GM21576 (cell line): ENCODE data around the gene NCOR2.
A peak's percentile ranks its signal among the peaks of the same experiment; 100 is the strongest.
"Not testable (repeated sequence)": the region's sequence is repeated elsewhere in the genome, so short reads cannot be mapped to it uniquely, and the experiment has no call there.

Source experiments
- ATAC-seq: cut with Tn5 transposase; IDR thresholded peaks from one replicate; pipeline ENCODE4 v1.9.1; 2021; ENCODE audit warnings: mild to moderate bottlenecking, moderate library complexity; ENCODE audit not compliant: unreplicated experiment

NCOR2 gene

GRCh38 chr12:124601706-124602105 is 34.3 kb upstream of the NCOR2 start:
- ATAC-seq = no peak

GRCh38 chr12:124599074-124599999 is 31.9 kb upstream of the NCOR2 start:
- no peak for ATAC-seq

DNA sequence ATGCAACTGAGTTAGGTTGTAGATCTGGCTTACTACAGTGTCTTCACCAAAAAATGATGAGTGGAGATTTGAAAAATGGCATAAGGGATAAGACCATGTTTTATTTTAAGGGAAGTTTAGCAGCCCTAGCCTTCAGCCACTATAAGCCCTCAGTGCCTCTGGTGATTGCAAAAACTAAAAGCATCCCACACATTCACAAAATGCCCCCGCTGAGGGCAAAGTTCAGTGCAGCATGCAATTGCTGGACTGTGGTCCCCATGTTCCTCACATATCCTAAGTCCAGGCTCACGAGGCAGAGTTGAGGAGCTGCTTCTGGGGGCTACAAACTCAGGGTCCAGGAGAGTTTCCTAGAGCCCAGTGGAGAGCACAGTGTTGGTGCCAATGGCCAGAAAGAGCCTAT is 29.6 kb upstream of the NCOR2 start:
- no peak for ATAC-seq

GRCh38 chr12:124595444-124595843 is 28.0 kb upstream of the NCOR2 start:
- no peak for ATAC-seq

GRCh38 chr12:124594851-124595250 is 27.4 kb upstream of the NCOR2 start:
- ATAC-seq = no peak

DNA sequence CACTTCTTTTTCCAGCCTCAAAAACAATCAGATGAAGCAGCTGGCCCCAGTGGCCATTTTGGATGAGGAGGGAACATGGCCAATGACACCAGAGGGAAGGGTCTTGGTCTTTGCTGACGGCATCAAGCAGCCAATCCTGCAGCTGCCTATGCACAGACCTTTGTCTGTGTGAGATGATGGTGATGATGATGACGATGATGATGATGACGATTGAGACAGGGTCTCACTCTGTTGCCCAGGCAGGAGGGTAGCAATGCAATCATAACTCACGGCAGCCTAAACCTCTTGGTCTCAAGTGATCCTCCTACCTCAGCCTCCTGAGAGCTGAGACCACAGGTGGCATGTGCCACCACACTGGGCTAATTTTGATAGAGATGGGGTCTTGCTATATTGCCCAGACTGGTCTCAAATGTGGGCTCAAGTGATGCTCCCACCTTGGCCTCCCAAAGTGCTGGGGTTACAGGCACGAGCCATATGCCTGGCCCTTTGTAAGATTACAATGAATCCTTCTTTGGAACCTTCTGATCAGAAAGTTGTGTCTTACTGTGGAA is 26.5 kb upstream of the NCOR2 start:
- ATAC-seq = no peak

GRCh38 chr12:124593176-124593575 is 25.8 kb upstream of the NCOR2 start:
- ATAC-seq = no peak

DNA sequence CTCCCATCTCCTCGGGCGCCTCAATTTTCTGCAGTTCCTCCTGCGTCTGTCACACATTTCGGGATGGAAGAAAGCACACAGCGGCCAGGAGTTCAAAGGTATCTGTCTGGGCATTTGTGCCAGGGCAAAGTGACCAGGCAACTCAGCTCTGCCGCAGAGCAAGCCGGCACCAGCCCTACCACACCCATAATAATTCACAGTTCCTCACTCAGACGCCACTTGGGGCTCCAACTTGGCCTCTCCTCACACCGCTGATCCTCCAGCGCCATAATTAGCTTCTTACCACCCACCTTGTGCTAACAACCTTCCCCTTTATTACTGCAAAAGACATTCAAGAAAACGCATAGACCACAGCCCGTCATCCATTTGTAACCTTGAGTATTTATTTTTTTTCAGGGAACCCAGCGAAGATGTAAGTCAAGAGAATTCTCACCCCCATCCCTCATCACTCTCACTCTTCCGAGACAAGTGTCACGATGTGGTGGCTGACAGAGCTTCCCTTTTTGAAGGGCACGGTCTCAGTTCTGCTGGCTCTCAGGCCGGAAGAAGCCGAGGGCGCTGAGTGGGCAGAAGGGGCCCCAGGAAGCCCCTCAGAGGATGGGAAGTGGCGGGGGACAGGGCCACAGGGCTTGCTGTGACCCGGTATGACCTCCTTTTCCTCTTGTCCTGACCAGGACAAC is 25.2 kb upstream of the NCOR2 start:
- ATAC-seq = peak; percentile 66

- no peak for ATAC-seq
These were observed 24.6 kb upstream of the NCOR2 start for GRCh38 chr12:124592050-124592449.

- ATAC-seq = no peak
These were observed 23.0 kb upstream of the NCOR2 start for GRCh38 chr12:124590447-124590846.

GRCh38 chr12:124588751-124589267 is 21.4 kb upstream of the NCOR2 start:
- ATAC-seq = no peak

DNA sequence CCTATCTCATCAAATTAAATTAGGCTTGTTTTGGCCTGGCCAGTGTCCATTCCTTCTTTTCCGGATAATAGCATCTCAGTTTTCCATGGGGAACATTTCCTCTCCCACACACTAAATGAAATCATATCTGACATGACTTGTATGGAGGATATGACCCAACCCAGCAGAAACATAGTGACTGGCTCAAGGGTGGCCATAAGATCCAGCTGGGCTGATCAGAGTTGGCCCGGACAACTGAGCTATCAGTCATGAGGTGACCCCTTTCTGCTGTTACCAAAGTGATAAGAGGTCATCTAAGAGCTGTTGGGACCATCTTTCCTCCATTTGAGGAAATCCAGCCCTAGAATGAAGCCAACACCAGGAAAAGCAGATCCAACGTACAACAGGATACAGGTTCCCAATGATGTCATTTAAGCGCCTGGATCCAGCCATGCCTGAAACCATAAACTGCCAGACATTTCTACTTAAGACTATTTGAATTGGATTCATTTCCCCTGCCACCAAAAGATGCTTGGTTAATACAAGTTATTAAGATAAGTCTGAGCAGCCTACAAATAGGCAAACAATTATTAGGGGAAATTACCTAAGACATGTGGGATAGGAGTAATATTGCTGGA is 20.7 kb upstream of the NCOR2 start:
- no peak for ATAC-seq

- ATAC-seq = no peak
These were observed 19.3 kb upstream of the NCOR2 start for GRCh38 chr12:124586756-124587155.

- ATAC-seq = not testable (repeated sequence)
These were observed 17.1 kb upstream of the NCOR2 start for GRCh38 chr12:124584494-124584893.

GRCh38 chr12:124583854-124584253 is 16.4 kb upstream of the NCOR2 start:
- ATAC-seq = no peak

DNA sequence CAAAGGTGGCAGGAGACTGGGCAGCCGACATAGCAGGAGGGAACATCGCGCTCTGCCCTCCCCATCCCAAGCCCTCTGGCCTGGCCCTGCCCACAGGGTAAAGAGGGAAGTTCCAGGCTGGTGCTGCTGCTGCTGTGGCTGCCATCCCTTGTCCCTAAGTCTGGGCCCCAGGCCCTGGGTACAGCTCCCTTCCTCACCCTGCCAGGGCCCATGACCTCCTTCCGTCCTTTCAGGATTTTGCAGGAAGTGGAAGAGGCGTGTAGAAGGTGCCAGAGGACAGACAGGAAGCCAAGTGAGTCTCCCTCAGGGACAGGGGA is 14.7 kb upstream of the NCOR2 start:
- ATAC-seq = no peak

- ATAC-seq = no peak
These were observed 14.1 kb upstream of the NCOR2 start for GRCh38 chr12:124581307-124582107.

DNA sequence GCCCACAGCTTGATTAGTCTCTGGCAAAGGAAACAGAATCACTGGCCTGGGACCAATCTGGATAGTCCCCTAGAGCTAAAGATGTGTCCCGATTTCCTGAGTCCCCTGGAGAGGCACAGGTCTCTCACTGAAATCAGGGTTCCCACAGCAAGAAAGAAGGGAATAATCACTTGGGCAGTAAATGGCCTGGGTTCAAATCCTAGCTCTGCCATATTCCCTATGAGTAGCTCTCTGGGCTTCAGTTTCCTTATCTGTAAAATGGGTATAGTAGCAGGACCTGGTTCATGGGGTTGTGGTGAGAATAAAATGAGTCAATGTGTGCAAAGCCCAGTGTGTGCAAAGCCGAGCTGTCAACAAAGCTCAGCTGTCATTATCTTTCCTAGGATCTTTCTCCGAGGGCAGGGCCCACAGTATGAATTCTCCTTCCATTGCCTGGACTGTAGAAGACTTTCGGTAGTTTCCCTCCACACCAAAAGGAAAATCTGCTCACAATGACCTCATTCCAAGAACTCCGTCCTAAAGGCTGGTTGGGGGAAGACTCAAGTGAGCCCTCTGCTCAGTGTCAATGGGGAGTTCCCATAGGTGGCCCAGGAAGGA is 12.6 kb upstream of the NCOR2 start:
- no peak for ATAC-seq

DNA sequence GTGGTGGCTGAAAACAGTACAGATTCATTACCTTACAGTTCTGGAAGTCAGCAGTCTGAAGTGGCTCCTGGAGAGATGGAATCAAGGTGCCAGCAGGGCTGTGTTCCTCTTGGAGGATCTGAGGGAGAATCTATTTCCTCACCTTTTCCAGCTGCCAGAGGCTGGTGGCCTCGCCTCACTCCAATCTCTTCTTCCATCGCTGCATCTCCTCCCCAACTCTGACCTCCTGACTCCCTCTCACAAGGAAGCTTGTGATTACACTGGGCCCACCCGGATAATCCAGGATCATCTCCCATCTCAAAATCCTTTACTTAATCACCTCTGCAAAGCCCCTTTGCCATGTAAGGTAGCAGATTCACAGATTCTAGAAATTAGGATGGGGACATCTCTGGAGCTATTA is 11.4 kb upstream of the NCOR2 start:
- no peak for ATAC-seq

- ATAC-seq = no peak
These were observed 11.0 kb upstream of the NCOR2 start for GRCh38 chr12:124578445-124578844.
